Muscle of back (tissue), 11 donors: ENCODE results near the gene IGF2R. TPM values are rescaled to one million over a fixed set of nuclear protein-coding genes. Genes with fewer than 3 reads are reported as not detected.
"Not testable (repeated sequence)": the region's sequence is repeated elsewhere in the genome, so short reads cannot be mapped to it uniquely, and the experiment has no call there.

Experiments used
- DNase-seq, 3 donors: peaks; one replicate each; pipeline versions ENCODE4 v3.0.0 to v3.0.0-alpha.2; 2013
- polyA plus RNA-seq, 10 donors: library from polyadenylated mRNA; unstranded; fragments of 120-200 nt; gene quantifications; one replicate each; pipeline ENCODE4 v1.2.1, GENCODE V29; 2013; ENCODE audit not compliant: insufficient read length in 10 of 10

IGF2R gene
- polyA plus RNA-seq, 10 donors, result 114 to 143 (median 129) TPM

GRCh38 chr6:159989492-159990480, 20.9 kb downstream of the IGF2R start:
- no peak for DNase-seq

GRCh38 chr6:159992366-159992765, 23.5 kb downstream of the IGF2R start:
- no peak for DNase-seq

- DNase-seq, result no peak
Measured at GRCh38 chr6:159995405-159995804, 26.5 kb downstream of the IGF2R start.

- no peak for DNase-seq
Measured at GRCh38 chr6:159996087-159996622, 27.3 kb downstream of the IGF2R start.

GRCh38 chr6:159996626-159997497, 28.0 kb downstream of the IGF2R start:
- DNase-seq, result no peak

GRCh38 chr6:159997498-159998101, 28.7 kb downstream of the IGF2R start:
- no peak for DNase-seq

DNA sequence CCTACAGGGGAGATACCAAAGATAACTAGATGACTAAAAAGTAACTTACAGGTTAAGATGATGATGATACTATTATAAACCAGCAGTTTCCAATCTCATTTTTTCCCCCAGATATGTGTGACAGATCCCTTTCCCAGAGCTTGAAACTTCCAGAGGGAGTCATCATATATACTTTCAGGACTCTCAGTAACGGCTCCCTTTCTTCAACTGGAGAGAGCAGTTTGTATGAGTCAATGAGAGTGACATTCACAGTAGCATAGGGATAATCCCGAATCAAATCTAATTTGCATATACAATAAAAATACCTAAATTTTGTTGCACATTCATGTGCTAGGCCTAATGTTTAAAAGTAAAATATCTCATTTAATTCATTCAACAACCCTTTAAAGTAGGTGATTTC, 29.7 kb downstream of the IGF2R start:
- no peak for DNase-seq

DNA sequence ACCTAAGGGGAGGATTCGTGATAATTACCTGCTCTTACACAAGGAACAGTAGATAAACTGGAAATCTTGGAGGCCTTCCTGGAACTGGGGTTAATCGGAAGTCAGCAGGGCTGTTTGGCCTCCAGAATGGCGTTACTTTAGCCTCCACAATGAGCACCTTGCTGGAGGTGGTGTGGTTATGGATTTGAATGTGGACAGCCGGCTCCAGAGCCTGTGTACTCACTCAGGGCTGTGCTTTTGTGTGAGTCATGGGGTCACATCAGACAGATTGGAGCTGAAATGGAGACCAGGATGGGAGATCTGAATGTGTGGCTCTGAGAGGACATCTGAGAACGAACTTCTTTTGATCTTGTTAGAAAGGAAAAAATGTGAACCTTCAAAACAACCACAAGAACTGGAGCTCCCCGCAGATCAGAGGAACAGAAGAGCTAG, 30.4 kb downstream of the IGF2R start:
- DNase-seq, result no peak

DNA sequence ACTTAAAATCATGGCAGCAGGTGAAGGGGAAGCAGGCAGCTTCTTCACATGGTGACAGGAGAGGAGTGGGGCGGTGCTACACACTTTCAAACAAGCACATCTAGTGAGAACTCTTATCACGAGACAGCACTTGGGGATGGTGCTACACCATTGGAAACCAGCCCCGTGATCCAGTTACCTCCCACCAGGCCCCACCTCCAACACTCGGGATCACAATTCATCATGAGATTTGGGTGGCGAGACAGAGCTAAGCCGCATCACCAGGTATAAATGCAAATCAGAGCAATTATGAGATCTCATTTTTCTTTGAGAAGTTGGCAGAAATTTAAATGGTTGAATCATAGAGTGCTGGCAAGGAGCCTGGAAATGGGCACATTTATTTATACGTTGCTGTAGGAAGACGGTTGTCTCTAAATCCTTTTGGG, 31.4 kb downstream of the IGF2R start:
- DNase-seq, result no peak

DNA sequence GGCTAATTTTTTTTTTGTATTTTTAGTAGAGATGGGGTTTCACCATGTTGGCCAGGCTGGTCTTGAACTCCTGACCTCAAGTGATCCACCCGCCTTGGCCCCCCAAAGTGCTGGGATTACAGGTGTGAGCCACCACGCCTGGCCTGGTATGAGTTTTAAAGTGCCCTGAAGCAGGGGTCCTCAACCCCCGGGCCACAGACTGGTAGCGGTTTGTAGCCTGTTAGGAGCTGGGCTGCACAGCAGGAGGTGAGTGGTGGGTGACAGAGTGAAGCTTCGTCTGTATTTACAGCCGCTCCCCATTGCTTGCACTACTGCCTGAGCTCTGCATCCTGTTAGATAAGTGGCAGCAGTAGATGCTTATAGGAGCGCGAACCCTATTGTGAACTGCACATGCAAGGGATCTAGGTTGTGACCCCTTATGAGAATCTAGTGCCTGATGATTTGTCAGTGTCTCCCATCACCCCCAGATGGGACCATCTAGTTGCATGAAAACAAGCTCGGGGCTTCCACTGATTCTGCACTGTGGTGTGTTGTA, 32.1 kb downstream of the IGF2R start:
- not testable (repeated sequence) for DNase-seq

DNA sequence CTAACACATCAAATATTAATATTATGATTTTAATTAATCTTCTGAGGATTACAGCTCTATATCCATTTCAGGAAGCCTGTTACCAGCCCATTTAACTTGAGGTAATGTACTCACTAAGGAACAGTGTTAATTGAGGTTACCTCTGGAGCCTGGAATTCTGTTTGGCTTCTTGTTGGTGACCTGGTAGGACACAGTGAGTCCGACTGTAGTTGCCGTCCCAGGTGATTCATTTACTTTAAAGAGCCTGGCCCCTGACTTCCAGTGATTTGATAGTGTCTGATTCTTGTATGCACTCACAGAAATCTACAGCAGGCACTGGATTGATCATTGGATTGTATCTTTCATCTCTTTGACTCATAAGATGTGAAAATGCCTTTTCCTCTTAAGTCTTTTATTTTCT, 34.0 kb downstream of the IGF2R start:
- DNase-seq, result no peak

GRCh38 chr6:160004018-160004417, 35.1 kb downstream of the IGF2R start:
- no peak for DNase-seq

DNA sequence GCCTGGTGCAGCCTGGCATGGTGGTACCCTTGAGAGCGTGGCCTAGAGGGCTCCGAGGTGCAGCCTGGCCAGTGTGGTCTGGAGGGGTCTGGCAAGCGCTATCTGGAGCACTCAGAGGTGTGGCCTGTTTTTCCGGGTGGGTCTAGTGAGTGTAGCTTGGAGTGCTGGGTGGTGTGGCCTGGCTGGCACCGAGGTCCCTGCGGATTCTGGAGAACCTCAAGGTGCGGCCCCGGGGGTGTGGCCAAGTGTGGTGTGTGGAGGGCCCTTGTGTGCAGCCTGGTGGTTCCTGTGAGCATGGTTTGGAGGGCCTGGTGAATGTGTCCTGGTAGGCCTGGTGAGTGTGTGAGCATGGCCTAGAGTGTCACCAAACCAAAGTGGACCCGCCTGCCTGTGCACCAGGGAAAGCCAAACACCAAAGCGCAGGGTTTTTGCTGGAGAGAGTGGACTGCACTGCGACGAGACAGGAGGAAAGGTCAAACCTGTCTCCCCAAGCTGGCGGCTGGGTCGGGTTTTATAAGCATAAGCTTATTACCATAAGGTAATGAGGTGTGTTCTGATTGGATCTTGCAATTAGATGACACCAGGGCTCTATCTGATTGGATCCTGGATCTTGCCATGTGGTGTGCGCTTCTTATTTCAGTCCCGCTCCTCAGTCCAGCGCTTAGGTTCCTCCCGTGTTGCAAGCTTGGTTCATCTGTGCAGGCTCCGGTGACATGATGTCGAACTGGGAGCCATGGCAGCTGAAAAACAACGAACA, 35.7 kb downstream of the IGF2R start:
- DNase-seq, result no peak

GRCh38 chr6:160005211-160005610, 36.3 kb downstream of the IGF2R start:
- no peak for DNase-seq

GRCh38 chr6:160005861-160006540, 37.1 kb downstream of the IGF2R start:
- DNase-seq, result peak; percentile 49 to 88 (median 74)

DNA sequence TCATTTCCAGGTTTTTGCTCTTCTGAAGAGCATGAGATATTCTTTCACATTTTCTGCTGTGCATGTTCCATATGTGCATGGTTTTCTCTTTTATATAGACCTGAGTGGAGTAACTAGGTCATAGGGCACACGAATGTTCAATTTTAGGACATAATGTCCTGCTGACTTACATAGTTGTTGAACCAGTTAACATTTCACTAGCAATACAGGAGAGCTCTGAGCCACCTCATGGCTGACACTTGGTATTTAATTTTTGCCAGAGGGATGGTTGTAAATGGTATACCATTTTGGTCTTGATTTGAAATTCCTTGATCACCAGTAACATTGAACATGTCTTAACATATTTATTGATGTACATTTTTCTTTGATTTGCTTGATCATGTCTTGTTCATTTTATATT, 38.3 kb downstream of the IGF2R start:
- DNase-seq, result no peak

GRCh38 chr6:160007611-160008010, 38.7 kb downstream of the IGF2R start:
- DNase-seq, result peak in 2 of 3 donors; percentile 29 to 49

- DNase-seq, result peak; percentile 83 to 96 (median 91)
Measured at GRCh38 chr6:160010067-160010466, 41.2 kb downstream of the IGF2R start.

- DNase-seq, result no peak
Measured at GRCh38 chr6:160013987-160014868, 45.3 kb downstream of the IGF2R start.
